OCI-LY1 (cell line): ENCODE data around the gene MCM8.

Source experiments
- H2AFZ ChIP-seq: fragments of 200-600 bp; sonication (generic), shearing (Covaris generic); 2 replicates; pipeline ENCODE4 v1.6.0; 2014; ENCODE audit warnings: antibody characterized with exemption, mild to moderate bottlenecking, low read length
- H3F3A ChIP-seq: fragments of 200-600 bp; sonication (generic), shearing (Covaris generic); 2 replicates; pipeline ENCODE4 v1.6.0; 2014; ENCODE audit warnings: mild to moderate bottlenecking, antibody characterized with exemption, low read length, moderate library complexity; ENCODE audit not compliant: insufficient read depth
- H3K27ac ChIP-seq: fragments of 200-600 bp; sonication (generic); 2 replicates; pipeline ENCODE4 v1.5.1; 2014; ENCODE audit warnings: low read length, mixed run types, mild to moderate bottlenecking, low read depth; ENCODE audit not compliant: poor library complexity, severe bottlenecking
- H3K27me3 ChIP-seq: fragments of 200-600 bp; sonication (generic); 2 replicates; pipeline ENCODE4 v1.6.0; 2014; ENCODE audit warnings: antibody characterized with exemption, mild to moderate bottlenecking, low read length, moderate library complexity; ENCODE audit not compliant: insufficient read depth
- H3K36me3 ChIP-seq: fragments of 200-600 bp; sonication (generic); 2 replicates; pipeline ENCODE4 v1.6.1; 2014; ENCODE audit warnings: mild to moderate bottlenecking, antibody characterized with exemption, low read length, moderate library complexity, mixed read lengths; ENCODE audit not compliant: insufficient read depth
- H3K4me1 ChIP-seq: fragments of 200-600 bp; sonication (generic); 2 replicates; pipeline ENCODE4 v1.5.1; 2014; ENCODE audit warnings: mild to moderate bottlenecking, low read length, moderate library complexity; ENCODE audit not compliant: insufficient read depth, severe bottlenecking
- H3K4me2 ChIP-seq: fragments of 200-600 bp; sonication (generic), shearing (Covaris generic); 2 replicates; pipeline ENCODE4 v1.6.1; 2014; ENCODE audit warnings: low read length
- H3K4me3 ChIP-seq: fragments of 200-600 bp; sonication (generic); 2 replicates; pipeline ENCODE4 v1.5.1; 2014; ENCODE audit warnings: low read length, low read depth, mild to moderate bottlenecking, mixed read lengths; ENCODE audit not compliant: poor library complexity, severe bottlenecking
- H3K79me2 ChIP-seq: fragments of 200-600 bp; shearing (Covaris generic); 2 replicates; pipeline ENCODE4 v1.6.1; 2016; ENCODE audit warnings: mixed run types, low read length, mixed read lengths; ENCODE audit not compliant: insufficient read depth
- H3K9ac ChIP-seq: fragments of 200-600 bp; sonication (generic), shearing (Covaris generic); 2 replicates; pipeline ENCODE4 v1.6.1; 2014; ENCODE audit warnings: mild to moderate bottlenecking, low read length, mixed read lengths
- H3K9me2 ChIP-seq: fragments of 200-600 bp; sonication (generic), shearing (Covaris generic); 2 replicates; pipeline ENCODE4 v1.6.1; 2014; ENCODE audit warnings: low read depth, mild to moderate bottlenecking, low read length, mixed read lengths
- H3K9me3 ChIP-seq: fragments of 200-600 bp; shearing (Covaris generic); 2 replicates; pipeline ENCODE4 v1.6.1; 2014; ENCODE audit warnings: low read length, mixed read lengths
- H4K20me1 ChIP-seq: fragments of 200-600 bp; sonication (generic), shearing (Covaris generic); 2 replicates; pipeline ENCODE4 v1.6.0; 2016; ENCODE audit warnings: mild to moderate bottlenecking, low read length; ENCODE audit not compliant: insufficient read depth
- CTCF ChIP-seq: fragments of 200-600 bp; sonication (generic), shearing (Covaris generic); IDR thresholded peaks from 2 replicates; pipeline ENCODE4 v1.5.1; 2017; ENCODE audit warnings: mild to moderate bottlenecking, antibody characterized with exemption, low read length, moderate library complexity, mixed read lengths
- EZH2 ChIP-seq: fragments of 200-600 bp; sonication (generic), shearing (Covaris generic); IDR thresholded peaks from 2 replicates; pipeline ENCODE4 v1.8.0; 2017; ENCODE audit warnings: borderline replicate concordance, mixed run types, mild to moderate bottlenecking, antibody characterized with exemption, low read length, moderate library complexity, mixed read lengths

Gene MCM8

GRCh38 chr20:6034134-6034969, 83.9 kb downstream of the MCM8 start:
- Histone ChIP-seq H3K4me3 (no peak overlapping the region), H3K9ac (no peak overlapping the region), H2AFZ (no peak overlapping the region), H4K20me1 (no peaks in the 10 kb centered on the region), H3K27ac (no peak overlapping the region), H3K9me3 (no peaks in the 10 kb centered on the region), H3K4me2 (no peak overlapping the region), H3K79me2 (no peaks in the 10 kb centered on the region), H3K27me3 (no peaks in the 10 kb centered on the region), H3K4me1 (no peaks in the 10 kb centered on the region), H3F3A (no peaks in the 10 kb centered on the region), H3K9me2 (no peaks in the 10 kb centered on the region), H3K36me3 (peaks cover 69% of the 10 kb centered on the region)
- no peak for TF ChIP-seq EZH2
- TF ChIP-seq CTCF: no peak

GRCh38 chr20:6036213-6036612, 85.8 kb downstream of the MCM8 start:
- H3K9me2 ChIP-seq: no peaks in the 10 kb centered on the region
- peaks cover 75% of the 10 kb centered on the region for H3K36me3 ChIP-seq
- H3K79me2 ChIP-seq: no peaks in the 10 kb centered on the region
- no peak overlapping the region for H3K4me3 ChIP-seq
- no peaks in the 10 kb centered on the region for H4K20me1 ChIP-seq
- no peaks in the 10 kb centered on the region for H3K9me3 ChIP-seq
- no peak overlapping the region for H3K9ac ChIP-seq
- no peaks in the 10 kb centered on the region for H3K4me1 ChIP-seq
- no peak overlapping the region for H3K27ac ChIP-seq
- TF ChIP-seq CTCF: no peak
- no peak for TF ChIP-seq EZH2
- H3F3A ChIP-seq: no peaks in the 10 kb centered on the region
- H2AFZ ChIP-seq: no peak overlapping the region
- no peaks in the 10 kb centered on the region for H3K27me3 ChIP-seq
- H3K4me2 ChIP-seq: no peak overlapping the region

DNA sequence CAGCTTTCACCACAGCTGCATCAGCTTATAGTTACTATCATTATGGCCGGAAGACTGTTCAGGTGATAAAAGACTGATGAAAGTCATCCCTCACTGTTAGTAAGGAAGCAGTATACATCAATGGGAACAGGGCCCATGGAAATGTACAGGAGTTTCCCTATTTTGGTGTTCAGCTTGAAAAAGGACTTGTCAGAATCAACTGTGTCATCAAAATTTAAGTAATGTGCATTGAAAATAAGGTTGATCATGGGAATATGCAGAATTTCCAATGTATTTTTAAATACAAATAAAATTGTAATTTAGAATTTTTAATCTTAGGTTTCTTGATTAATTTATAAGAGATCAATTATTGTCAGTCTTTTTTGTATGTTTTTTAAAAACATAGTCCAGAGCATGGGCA, 86.6 kb downstream of the MCM8 start:
- TF ChIP-seq CTCF (no peak), EZH2 (no peak)
- no peaks in the 10 kb centered on the region for H3F3A ChIP-seq
- H3K9ac ChIP-seq: no peak overlapping the region
- no peaks in the 10 kb centered on the region for H3K79me2 ChIP-seq
- H4K20me1 ChIP-seq: no peaks in the 10 kb centered on the region
- no peak overlapping the region for H2AFZ ChIP-seq
- no peaks in the 10 kb centered on the region for H3K9me2 ChIP-seq
- H3K9me3 ChIP-seq: no peaks in the 10 kb centered on the region
- peaks cover 71% of the 10 kb centered on the region for H3K36me3 ChIP-seq
- no peaks in the 10 kb centered on the region for H3K4me1 ChIP-seq
- H3K27ac ChIP-seq: no peak overlapping the region
- H3K4me2 ChIP-seq: no peak overlapping the region
- no peak overlapping the region for H3K4me3 ChIP-seq
- H3K27me3 ChIP-seq: no peaks in the 10 kb centered on the region
